ENCODE results near the gene GRHL1.

DNA sequence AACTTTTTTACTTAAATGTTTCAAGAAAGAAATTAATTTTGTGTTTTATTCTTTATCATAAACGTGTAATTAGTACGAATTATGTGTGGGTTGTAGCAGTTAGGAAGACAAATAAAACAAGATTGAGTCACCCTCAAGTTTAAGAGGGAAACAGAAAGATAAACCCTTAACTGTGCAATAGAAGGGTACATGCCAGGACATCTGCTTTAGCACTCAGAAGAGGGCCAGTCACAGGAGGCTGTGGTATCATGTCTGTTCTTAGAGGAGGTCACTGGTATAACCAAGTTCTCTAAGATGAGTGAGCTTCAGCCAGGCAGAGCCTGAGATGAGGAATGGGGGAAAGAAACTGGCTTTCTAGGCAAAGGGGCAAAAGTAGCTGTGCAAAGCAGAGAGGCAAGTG is 42.4 kb upstream of the GRHL1 start:
- TF ChIP-seq, protein P1, sequence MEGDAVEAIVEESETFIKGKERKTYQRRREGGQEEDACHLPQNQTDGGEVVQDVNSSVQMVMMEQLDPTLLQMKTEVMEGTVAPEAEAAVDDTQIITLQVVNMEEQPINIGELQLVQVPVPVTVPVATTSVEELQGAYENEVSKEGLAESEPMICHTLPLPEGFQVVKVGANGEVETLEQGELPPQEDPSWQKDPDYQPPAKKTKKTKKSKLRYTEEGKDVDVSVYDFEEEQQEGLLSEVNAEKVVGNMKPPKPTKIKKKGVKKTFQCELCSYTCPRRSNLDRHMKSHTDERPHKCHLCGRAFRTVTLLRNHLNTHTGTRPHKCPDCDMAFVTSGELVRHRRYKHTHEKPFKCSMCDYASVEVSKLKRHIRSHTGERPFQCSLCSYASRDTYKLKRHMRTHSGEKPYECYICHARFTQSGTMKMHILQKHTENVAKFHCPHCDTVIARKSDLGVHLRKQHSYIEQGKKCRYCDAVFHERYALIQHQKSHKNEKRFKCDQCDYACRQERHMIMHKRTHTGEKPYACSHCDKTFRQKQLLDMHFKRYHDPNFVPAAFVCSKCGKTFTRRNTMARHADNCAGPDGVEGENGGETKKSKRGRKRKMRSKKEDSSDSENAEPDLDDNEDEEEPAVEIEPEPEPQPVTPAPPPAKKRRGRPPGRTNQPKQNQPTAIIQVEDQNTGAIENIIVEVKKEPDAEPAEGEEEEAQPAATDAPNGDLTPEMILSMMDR (IDR thresholded peaks at IDR 0.05; ENCODE audit: borderline replicate concordance, extremely low read depth, low read length, poor library complexity, severe bottlenecking), result no peak
- no peak for TF ChIP-seq EZH2 (IDR thresholded peaks at IDR 0.05; ENCODE audit: borderline replicate concordance, low read depth, low read length, severe bottlenecking)

Measured in DND-41 (cell line).